Suppressor macrophage (primary cell): ENCODE data around the gene ADAM17.
A peak's percentile ranks its signal among the peaks of the same experiment; 100 is the strongest.

Experiments
- DNase-seq, 4 experiments: peaks; one replicate each; pipeline ENCODE4 v3.0.0-alpha.2; 2020 to 2022

ADAM17 gene

GRCh38 chr2:9565436-9566153 is 10.0 kb upstream of the ADAM17 start:
- DNase-seq = peak; percentile 76 to 86 (median 81)

- no peak for DNase-seq
Measured at GRCh38 chr2:9560628-9561027, 5.0 kb upstream of the ADAM17 start.

- peak in 1 of 4 experiments; percentile 42 for DNase-seq
Measured at GRCh38 chr2:9558948-9559381, 3.3 kb upstream of the ADAM17 start.

- DNase-seq = peak in 2 of 4 experiments; percentile 18 to 39
Measured at GRCh38 chr2:9556121-9556743, 602 bp upstream of the ADAM17 start.

- DNase-seq = peak; percentile 68 to 89 (median 82)
Measured at GRCh38 chr2:9554921-9555296, 721 bp downstream of the ADAM17 start.

- DNase-seq = peak; percentile 32 to 96 (median 72)
Measured at GRCh38 chr2:9552219-9553178, 3.1 kb downstream of the ADAM17 start.

- DNase-seq = peak in 3 of 4 experiments; percentile 12 to 40 (median 34)
Measured at GRCh38 chr2:9550859-9551391, 4.7 kb downstream of the ADAM17 start.

GRCh38 chr2:9549420-9549819 is 6.2 kb downstream of the ADAM17 start:
- no peak for DNase-seq

GRCh38 chr2:9548506-9548905 is 7.1 kb downstream of the ADAM17 start:
- peak in 3 of 4 experiments; percentile 22 to 81 (median 76) for DNase-seq

- DNase-seq = no peak
Measured at GRCh38 chr2:9547262-9547991, 8.2 kb downstream of the ADAM17 start.

GRCh38 chr2:9545502-9545901 is 10.1 kb downstream of the ADAM17 start:
- DNase-seq = no peak

GRCh38 chr2:9543557-9543956 is 12.1 kb downstream of the ADAM17 start:
- peak in 3 of 4 experiments; percentile 25 to 37 (median 36) for DNase-seq

GRCh38 chr2:9539531-9539930 is 16.1 kb downstream of the ADAM17 start:
- peak in 2 of 4 experiments; percentile 48 to 49 for DNase-seq

GRCh38 chr2:9538000-9538507 is 17.6 kb downstream of the ADAM17 start:
- peak; percentile 38 to 96 (median 69) for DNase-seq

GRCh38 chr2:9536504-9536903 is 19.1 kb downstream of the ADAM17 start:
- DNase-seq = no peak

GRCh38 chr2:9535177-9535576 is 20.5 kb downstream of the ADAM17 start:
- DNase-seq = peak in 2 of 4 experiments; percentile 32 to 34

- no peak for DNase-seq
Measured at GRCh38 chr2:9533663-9534062, 22.0 kb downstream of the ADAM17 start.

- no peak for DNase-seq
Measured at GRCh38 chr2:9532421-9532820, 23.2 kb downstream of the ADAM17 start.

GRCh38 chr2:9527995-9528787 is 27.4 kb downstream of the ADAM17 start:
- no peak for DNase-seq

- no peak for DNase-seq
Measured at GRCh38 chr2:9525266-9525665, 30.4 kb downstream of the ADAM17 start.

GRCh38 chr2:9524291-9524690 is 31.3 kb downstream of the ADAM17 start:
- DNase-seq = peak in 2 of 4 experiments; percentile 17 to 20
